Measurements from ENCODE around the gene RNF220.

- no peak for TF ChIP-seq FOXP4 (CRISPR knock-in tag; IDR thresholded peaks at IDR 0.05)
- TF ChIP-seq CTCF (IDR thresholded peaks at IDR 0.05): no peak
- TF ChIP-seq MLX (CRISPR knock-in tag; IDR thresholded peaks at IDR 0.05): no peak
- no peak for TF ChIP-seq HMGXB4 (CRISPR knock-in tag; IDR thresholded peaks at IDR 0.05)
- no peak for TF ChIP-seq SP1 (CRISPR knock-in tag; conservative IDR thresholded peaks at IDR 0.05)
- no peak for TF ChIP-seq TEAD1 (CRISPR knock-in tag; IDR thresholded peaks at IDR 0.05)
Measured at GRCh38 chr1:44546403-44547053, 141.5 kb downstream of the RNF220 start.

Data from WTC11 (cell line).